A549 (cell line): Measurements from ENCODE around the gene IKZF5. TPM values are rescaled to one million over a fixed set of nuclear protein-coding genes. Genes with fewer than 3 reads are reported as not detected.

Source experiments
- ATAC-seq, 2 experiments: fragments of 200-7000 bp in 1 of 2; fragments of >200 bp in 1 of 2; cut with Nextera tagmentation in 1 of 2; cut with Tn5 transposase in 1 of 2; 3 replicates each; pipeline versions ENCODE4 v1.8.0 to v1.9.1; 2018 to 2020; ENCODE audit warnings: mild to moderate bottlenecking in 1 of 2, moderate library complexity in 1 of 2
- CTCF ChIA-PET: fragments of 300-600 bp; sonication (Branson Sonifier 250); formaldehyde crosslinking; extraction: SDS; loops from one replicate; lab custom pipeline; 2021; ENCODE audit warnings: antibody characterized with exemption, inconsistent platforms; lab: Yijun Ruan, JAX
- POLR2A ChIA-PET: fragments of 350-600 bp; formaldehyde crosslinking; extraction: SDS; loops from one replicate; lab custom pipeline; 2021; ENCODE audit warnings: antibody characterized with exemption, inconsistent platforms; lab: Yijun Ruan, JAX
- DNase-seq, 2 experiments: peaks; one replicate each; pipeline versions ENCODE4 v3.0.0 to v3.0.0-alpha.2; 2011 to 2016; ENCODE audit warnings: low read depth in 1 of 2, low spot score in 1 of 2
- FAIRE-seq: peaks from 2 replicates; lab custom pipeline; 2011; peaks lifted over from hg19 to GRCh38; lab: Jason Lieb, UNC
- H3K27ac ChIP-seq, 2 experiments: fragments of >200 bp; sonication (Bioruptor Twin); formaldehyde crosslinking; 3 replicates each; pipeline ENCODE4 v1.5.1; 2016 to 2017
- H3K4me1 ChIP-seq: fragments of >200 bp; sonication (Bioruptor Twin); formaldehyde crosslinking; 3 replicates; pipeline ENCODE4 v1.6.1; 2016
- H3K4me2 ChIP-seq: fragments of >200 bp; sonication (Bioruptor Twin); formaldehyde crosslinking; 3 replicates; pipeline ENCODE4 v1.6.1; 2016
- H3K4me3 ChIP-seq: fragments of >200 bp; sonication (Bioruptor Twin); formaldehyde crosslinking; 3 replicates; pipeline ENCODE4 v1.5.1; 2016
- H3K9me3 ChIP-seq: fragments of >200 bp; sonication (Bioruptor Twin); formaldehyde crosslinking; 3 replicates; pipeline ENCODE4 v1.6.1; 2016
- BCL3 ChIP-seq: fragments of >200 bp; sonication (Bioruptor Twin); formaldehyde crosslinking; IDR thresholded peaks from 3 replicates; pipeline ENCODE4 v1.6.1; 2016
- BHLHE40 ChIP-seq: IDR thresholded peaks from 2 replicates; pipeline ENCODE4 v1.6.1; 2012; ENCODE audit warnings: low read depth, low read length, inconsistent platforms
- CEBPB ChIP-seq, 2 experiments: fragments of >200 bp in 1 of 2; sonication (Bioruptor Twin) in 1 of 2; formaldehyde crosslinking in 1 of 2; IDR thresholded peaks; 2 replicates each; pipeline ENCODE4 v1.6.1; 2012 to 2016
- CHD4 ChIP-seq: fragments of 200-600 bp; sonication (generic); IDR thresholded peaks from 2 replicates; pipeline ENCODE4 v1.6.1; 2016; ENCODE audit warnings: antibody characterized with exemption, mild to moderate bottlenecking, borderline replicate concordance
- EHMT2 ChIP-seq: fragments of 200-600 bp; sonication (generic); IDR thresholded peaks from 2 replicates; pipeline ENCODE4 v1.6.1; 2016; ENCODE audit warnings: antibody characterized with exemption, low read depth, mild to moderate bottlenecking, moderate library complexity
- EP300 ChIP-seq, 2 experiments: fragments of >200 bp; sonication (Bioruptor Twin); formaldehyde crosslinking; IDR thresholded peaks; 2 replicates in 1 of 2; 3 replicates in 1 of 2; pipeline ENCODE4 v1.6.1; 2016 to 2017
- ESRRA ChIP-seq: fragments of 150-350 bp; IDR thresholded peaks from 2 replicates; pipeline ENCODE4 v1.6.1; 2014; ENCODE audit warnings: mild to moderate bottlenecking, low read length, borderline replicate concordance
- FOXS1 ChIP-seq: fragments of 250-450 bp; sonication (Bioruptor Pico); IDR thresholded peaks from 2 replicates; pipeline ENCODE4 v1.5.0; 2020; ENCODE audit warnings: mild to moderate bottlenecking, moderate library complexity
- HDAC2 ChIP-seq: fragments of 200-600 bp; sonication (generic); IDR thresholded peaks from 2 replicates; pipeline ENCODE4 v1.6.1; 2016
- HEYL ChIP-seq: fragments of 250-450 bp; sonication (Bioruptor Pico); IDR thresholded peaks from 2 replicates; pipeline ENCODE4 v1.8.0; 2021; ENCODE audit warnings: mild to moderate bottlenecking, moderate library complexity
- HOXA7 ChIP-seq: fragments of 250-450 bp; sonication (Bioruptor Pico); IDR thresholded peaks from 2 replicates; pipeline ENCODE4 v1.5.0; 2020; ENCODE audit warnings: mild to moderate bottlenecking, moderate library complexity
- HOXB5 ChIP-seq: fragments of 250-450 bp; sonication (Bioruptor Pico); IDR thresholded peaks from 2 replicates; pipeline ENCODE4 v1.5.0; 2020; ENCODE audit warnings: mild to moderate bottlenecking, moderate library complexity
- JUN ChIP-seq, 2 experiments: fragments of >200 bp; sonication (Bioruptor Twin); formaldehyde crosslinking; IDR thresholded peaks; 2 replicates in 1 of 2; 3 replicates in 1 of 2; pipeline ENCODE4 v1.6.1; 2016 to 2017
- KDM5A ChIP-seq: fragments of 200-600 bp; sonication (generic); IDR thresholded peaks from 2 replicates; pipeline ENCODE4 v1.6.1; 2016; ENCODE audit warnings: antibody characterized with exemption, mild to moderate bottlenecking
- NPAS2 ChIP-seq: fragments of 250-450 bp; sonication (Bioruptor Pico); IDR thresholded peaks from 2 replicates; pipeline ENCODE4 v1.8.0; 2022; ENCODE audit warnings: mild to moderate bottlenecking, moderate library complexity, borderline replicate concordance
- NR3C1 ChIP-seq: fragments of >200 bp; sonication (Bioruptor Twin); formaldehyde crosslinking; IDR thresholded peaks from 3 replicates; pipeline ENCODE4 v1.6.1; 2017
- PBX3 ChIP-seq: IDR thresholded peaks from 2 replicates; pipeline ENCODE4 v1.6.1; 2012
- POLR2A ChIP-seq: IDR thresholded peaks from 2 replicates; pipeline ENCODE4 v1.6.1; 2012; ENCODE audit warnings: mild to moderate bottlenecking, low read length
- POLR2AphosphoS2 ChIP-seq: conservative IDR thresholded peaks from 2 replicates; pipeline ENCODE4 v1.6.1; 2012; ENCODE audit warnings: low read length, improper control_type of control experiment, inconsistent platforms
- RAD21 ChIP-seq, 2 experiments: fragments of >200 bp in 1 of 2; sonication (Bioruptor Twin) in 1 of 2; formaldehyde crosslinking in 1 of 2; IDR thresholded peaks in 1 of 2; conservative IDR thresholded peaks in 1 of 2; 2 replicates in 1 of 2; 3 replicates in 1 of 2; pipeline ENCODE4 v1.6.1; 2012 to 2018; ENCODE audit warnings: inconsistent platforms in 1 of 2
- RARB ChIP-seq: fragments of 250-450 bp; sonication (Bioruptor Pico); IDR thresholded peaks from 2 replicates; pipeline ENCODE4 v1.8.0; 2021; ENCODE audit warnings: mild to moderate bottlenecking, moderate library complexity
- RCOR1 ChIP-seq: fragments of 150-350 bp; IDR thresholded peaks from 2 replicates; pipeline ENCODE4 v1.6.1; 2014; ENCODE audit warnings: antibody characterized with exemption, low read length, low read depth
- RFX5 ChIP-seq: fragments of 450-650 bp; IDR thresholded peaks from 2 replicates; pipeline ENCODE4 v1.7.1; 2014; ENCODE audit warnings: antibody characterized with exemption, mild to moderate bottlenecking, moderate library complexity
- RNF2 ChIP-seq: fragments of 200-600 bp; sonication (generic); IDR thresholded peaks from 2 replicates; pipeline ENCODE4 v1.6.1; 2016; ENCODE audit warnings: low read depth, mild to moderate bottlenecking, antibody characterized with exemption, moderate library complexity, borderline replicate concordance
- SREBF2 ChIP-seq: fragments of 450-650 bp; IDR thresholded peaks from 2 replicates; pipeline ENCODE4 v1.6.1; 2014; ENCODE audit warnings: mild to moderate bottlenecking, moderate library complexity
- TFCP2L1 ChIP-seq: fragments of 250-450 bp; sonication (Bioruptor Pico); IDR thresholded peaks from 2 replicates; pipeline ENCODE4 v1.5.0; 2021; ENCODE audit warnings: mild to moderate bottlenecking
- ZC3H11A ChIP-seq: fragments of 450-650 bp; IDR thresholded peaks from 2 replicates; pipeline ENCODE4 v1.6.1; 2014; ENCODE audit warnings: antibody characterized with exemption, mild to moderate bottlenecking
- WGBS: methylation state at CpG from one replicate; pipeline ENCODE4 v1.1.6; 2017; ENCODE audit errors: missing lambda C conversion rate; 5-methylcytosine and 5-hydroxymethylcytosine counted together
- polyA plus RNA-seq, 4 experiments: library from polyadenylated mRNA; depleted of rRNA in 3 of 4; stranded (reverse); fragments of >200 nt; fragmentation: RNase III in 1 of 4; extraction: RNeasy Plus Mini Kit Qiagen cat#74134 plus additional on column Dnase treatment in 1 of 4; gene quantifications; 2 replicates in 3 of 4; 3 replicates in 1 of 4; pipeline ENCODE4 v1.2.3, GENCODE V29; 2011 to 2017
- TF ChIP-seq, protein P1 (sequence below): fragments of 250-450 bp; sonication (Bioruptor Pico); IDR thresholded peaks from 2 replicates; pipeline ENCODE4 v1.5.0; 2021; ENCODE audit warnings: mild to moderate bottlenecking, moderate library complexity, borderline replicate concordance

Gene IKZF5
- polyA plus RNA-seq, 2 of the 4 experiments (the other 2 are of a cell fraction) = 5.0 to 10.2 TPM

- peaks cover 5% of the 10 kb centered on the region; the same call in 1 of the 3 replicates for H3K4me1 ChIP-seq
- H3K9me3 ChIP-seq = no peaks in the 10 kb centered on the region
- TF ChIP-seq RAD21 (conservative IDR thresholded peaks at IDR 0.05 in 1 of 2, IDR thresholded peaks at IDR 0.05 in 1 of 2) (no peak), HDAC2 (no peak), KDM5A (no peak)
- TF ChIP-seq, all 56 proteins: peak for 0
- H3K27ac ChIP-seq = no peak overlapping the region
- FAIRE-seq = no peak
- no peak overlapping the region for H3K4me2 ChIP-seq
- 91% methylated on average over 2 of the region's 2 CpGs for WGBS
- no peak for DNase-seq
- CTCF ChIA-PET = no interaction called here
- no peak overlapping the region for H3K4me3 ChIP-seq
- no peak for ATAC-seq
- POLR2A ChIA-PET = interaction anchor here (0.6 kb wide), 1 partner anchor 87 kb away, joined by 3 read pairs; no protein-coding TSS in a partner anchor
These were observed 7.2 kb downstream of the IKZF5 start for GRCh38 chr10:123001370-123001769.

GRCh38 chr10:123000155-123000554 is 8.4 kb downstream of the IKZF5 start:
- Histone ChIP-seq H3K4me2 (no peak overlapping the region), H3K9me3 (no peaks in the 10 kb centered on the region), H3K4me3 (no peak overlapping the region), H3K4me1 (peaks cover 5% of the 10 kb centered on the region; the same call in 1 of the 3 replicates), H3K27ac (no peak overlapping the region)
- no peak for DNase-seq
- CTCF ChIA-PET = interaction anchor here (0.8 to 2.9 kb wide), 3 partner anchors 10 to 23 kb away, joined by 3 to 10 read pairs (median 4); no protein-coding TSS in a partner anchor
- POLR2A ChIA-PET = no interaction called here
- FAIRE-seq = no peak
- 74% methylated on average over 3 of the region's 3 CpGs for WGBS
- no peak for TF ChIP-seq POLR2A
- no peak for TF ChIP-seq EP300 (IDR thresholded peaks at IDR 0.05)
- TF ChIP-seq RCOR1 = no peak
- no peak for ATAC-seq

DNA sequence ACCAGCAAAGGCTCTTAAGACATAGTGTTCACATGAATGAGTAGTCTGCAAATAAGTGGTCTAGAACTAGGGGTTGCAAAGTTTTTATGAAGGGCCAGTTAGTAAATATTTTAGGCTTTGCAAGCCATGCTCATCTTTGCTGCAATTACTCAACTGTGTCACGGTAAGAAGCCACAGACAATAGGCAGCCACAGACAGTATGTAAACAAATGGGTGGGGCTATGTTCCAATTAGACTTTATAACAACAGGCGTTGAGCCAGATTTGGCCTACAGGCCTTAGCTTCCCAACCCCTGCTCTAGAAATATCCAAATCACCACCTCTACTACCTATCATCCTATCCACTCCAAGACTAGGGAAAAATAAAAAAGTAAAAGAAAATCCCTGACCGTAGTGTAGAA is 9.2 kb downstream of the IKZF5 start:
- 76% methylated on average over 3 of the region's 3 CpGs for WGBS
- no peak for DNase-seq

DNA sequence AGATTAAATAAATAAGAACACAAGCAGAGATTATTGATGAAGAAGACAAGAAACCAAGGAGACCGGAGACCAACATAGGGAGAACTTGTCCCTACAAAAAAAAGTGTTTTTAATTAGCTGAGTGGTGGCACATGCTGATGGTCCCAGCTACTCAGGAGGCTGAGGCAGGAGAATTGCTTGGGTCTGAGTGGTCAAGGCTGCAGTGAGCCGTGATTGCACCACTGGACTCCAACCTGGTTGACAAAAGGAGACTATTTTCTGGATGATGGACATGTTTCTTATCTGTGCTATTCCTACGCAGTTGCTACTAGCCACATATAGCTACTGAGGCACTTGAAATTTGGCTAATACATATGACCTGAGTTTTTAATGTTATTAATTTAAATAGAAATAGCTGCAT is 9.7 kb downstream of the IKZF5 start:
- H3K9me3 ChIP-seq = no peaks in the 10 kb centered on the region
- peaks cover 5% of the 10 kb centered on the region; the same call in 1 of the 3 replicates for H3K4me1 ChIP-seq
- H3K4me2 ChIP-seq = no peak overlapping the region
- DNase-seq (no peak), FAIRE-seq (no peak), ATAC-seq (no peak)
- CTCF ChIA-PET = interaction anchor here (1.1 to 2.9 kb wide), 2 partner anchors 9 to 18 kb away, joined by 4 to 10 read pairs; no protein-coding TSS in a partner anchor
- POLR2A ChIA-PET = interaction anchor here (1.1 kb wide), 1 partner anchor 18 kb away, joined by 4 read pairs; no protein-coding TSS in a partner anchor
- H3K4me3 ChIP-seq = no peak overlapping the region
- 93% methylated on average over 3 of the region's 3 CpGs for WGBS
- H3K27ac ChIP-seq = no peak overlapping the region
- TF ChIP-seq RARB (CRISPR knock-in tag) (no peak), SREBF2 (no peak), RNF2 (no peak), CHD4 (no peak), KDM5A (no peak), RFX5 (no peak), EHMT2 (no peak), TFCP2L1 (CRISPR knock-in tag) (no peak), ZC3H11A (no peak), BCL3 (no peak), HEYL (CRISPR knock-in tag) (no peak), EP300 (IDR thresholded peaks at IDR 0.05) (no peak)

More for the DNA sequence above, 9.2 kb downstream of the IKZF5 start:
- Histone ChIP-seq H3K4me3 (no peak overlapping the region), H3K9me3 (no peaks in the 10 kb centered on the region), H3K4me2 (no peak overlapping the region), H3K4me1 (peaks cover 5% of the 10 kb centered on the region; the same call in 1 of the 3 replicates), H3K27ac (no peak overlapping the region)
- POLR2A ChIA-PET = no interaction called here
- no peak for FAIRE-seq
- CTCF ChIA-PET = interaction anchor here (0.8 to 2.9 kb wide), 3 partner anchors 9 to 22 kb away, joined by 3 to 10 read pairs (median 4); no protein-coding TSS in a partner anchor
- no peak for ATAC-seq
- TF ChIP-seq RARB (CRISPR knock-in tag) = no peak
- no peak for TF ChIP-seq HEYL (CRISPR knock-in tag)
- no peak for TF ChIP-seq NR3C1
- no peak for TF ChIP-seq EHMT2
- TF ChIP-seq RFX5 = no peak
- TF ChIP-seq PBX3 = no peak
- no peak for TF ChIP-seq POLR2AphosphoS2
- no peak for TF ChIP-seq NPAS2 (CRISPR knock-in tag)
- no peak for TF ChIP-seq FOXS1
- TF ChIP-seq POLR2A = no peak
- no peak for TF ChIP-seq CEBPB (IDR thresholded peaks at IDR 0.05)
- TF ChIP-seq ESRRA = no peak
- no peak for TF ChIP-seq HOXB5 (CRISPR knock-in tag)
- TF ChIP-seq HDAC2 = no peak
- TF ChIP-seq, protein P1, sequence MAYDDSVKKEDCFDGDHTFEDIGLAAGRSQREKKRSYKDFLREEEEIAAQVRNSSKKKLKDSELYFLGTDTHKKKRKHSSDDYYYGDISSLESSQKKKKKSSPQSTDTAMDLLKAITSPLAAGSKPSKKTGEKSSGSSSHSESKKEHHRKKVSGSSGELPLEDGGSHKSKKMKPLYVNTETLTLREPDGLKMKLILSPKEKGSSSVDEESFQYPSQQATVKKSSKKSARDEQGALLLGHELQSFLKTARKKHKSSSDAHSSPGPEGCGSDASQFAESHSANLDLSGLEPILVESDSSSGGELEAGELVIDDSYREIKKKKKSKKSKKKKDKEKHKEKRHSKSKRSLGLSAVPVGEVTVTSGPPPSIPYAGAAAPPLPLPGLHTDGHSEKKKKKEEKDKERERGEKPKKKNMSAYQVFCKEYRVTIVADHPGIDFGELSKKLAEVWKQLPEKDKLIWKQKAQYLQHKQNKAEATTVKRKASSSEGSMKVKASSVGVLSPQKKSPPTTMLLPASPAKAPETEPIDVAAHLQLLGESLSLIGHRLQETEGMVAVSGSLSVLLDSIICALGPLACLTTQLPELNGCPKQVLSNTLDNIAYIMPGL (CRISPR knock-in tag) = no peak
- TF ChIP-seq TFCP2L1 (CRISPR knock-in tag) = no peak
- TF ChIP-seq JUN (IDR thresholded peaks at IDR 0.05) = no peak
- no peak for TF ChIP-seq HOXA7 (CRISPR knock-in tag)
- no peak for TF ChIP-seq BHLHE40
